Neural cell (in vitro differentiated cells): ENCODE measurements around the gene NGB. TPM values are rescaled to one million over a fixed set of nuclear protein-coding genes. Genes with fewer than 3 reads are reported as not detected.

Source experiments
- H2AFZ ChIP-seq: fragments of 200-600, 300-800 bp; sonication (generic), shearing (Covaris generic); 2 replicates; pipeline ENCODE4 v1.6.0; 2014; ENCODE audit warnings: low read depth, mild to moderate bottlenecking, antibody characterized with exemption, low read length, moderate library complexity
- H3F3A ChIP-seq: fragments of 200-600 bp; shearing (Covaris generic); 2 replicates; pipeline ENCODE4 v1.6.1; 2016; ENCODE audit warnings: mild to moderate bottlenecking, moderate library complexity, mixed read lengths, antibody characterized with exemption, low read length; ENCODE audit not compliant: insufficient read depth, poor library complexity, severe bottlenecking
- H3K27ac ChIP-seq: fragments of 200-600, 300-800 bp; sonication (generic), shearing (Covaris generic); 2 replicates; pipeline ENCODE4 v1.5.1; 2014; ENCODE audit warnings: mild to moderate bottlenecking, low read length, moderate library complexity
- H3K27me3 ChIP-seq: fragments of 300-800, 200-600 bp; sonication (generic), shearing (Covaris generic); 2 replicates; pipeline ENCODE4 v1.6.0; 2014; ENCODE audit warnings: mild to moderate bottlenecking, low read depth, low read length, moderate library complexity; ENCODE audit not compliant: insufficient read depth
- H3K36me3 ChIP-seq: fragments of 300-800, 200-600 bp; sonication (generic), shearing (Covaris generic); 2 replicates; pipeline ENCODE4 v1.5.1; 2014; ENCODE audit warnings: mild to moderate bottlenecking, antibody characterized with exemption, low read length, moderate library complexity; ENCODE audit not compliant: insufficient read depth
- H3K4me2 ChIP-seq: fragments of 300-800, 200-600 bp; sonication (generic), shearing (Covaris generic); 2 replicates; pipeline ENCODE4 v1.6.0; 2014; ENCODE audit warnings: mild to moderate bottlenecking, low read length
- H3K4me3 ChIP-seq: fragments of 300-800, 200-600 bp; sonication (generic), shearing (Covaris generic); 2 replicates; pipeline ENCODE4 v1.5.1; 2014; ENCODE audit warnings: mild to moderate bottlenecking, low read length, moderate library complexity
- H3K79me2 ChIP-seq: fragments of 200-600 bp; shearing (Covaris generic); replicated peaks from 2 replicates; pipeline ENCODE4 v1.6.0; 2014; ENCODE audit warnings: mild to moderate bottlenecking, low read length, moderate library complexity; ENCODE audit not compliant: insufficient read depth
- H3K9ac ChIP-seq: fragments of 300-800, 200-600 bp; sonication (generic), shearing (Covaris generic); 2 replicates; pipeline ENCODE4 v1.6.1; 2016; ENCODE audit warnings: mild to moderate bottlenecking, low read length, mixed read lengths
- H3K9me2 ChIP-seq: fragments of 200-600 bp; shearing (Covaris generic); 2 replicates; pipeline ENCODE4 v1.6.1; 2016; ENCODE audit warnings: mild to moderate bottlenecking, low read length, mixed read lengths; ENCODE audit not compliant: insufficient read depth
- H3K9me3 ChIP-seq: fragments of 200-600, 300-800 bp; sonication (generic), shearing (Covaris generic); 2 replicates; pipeline ENCODE4 v1.6.1; 2016; ENCODE audit warnings: mild to moderate bottlenecking, mixed run types, low read length, moderate library complexity, mixed read lengths
- H4K20me1 ChIP-seq: fragments of 200-600 bp; shearing (Covaris generic); 2 replicates; pipeline ENCODE4 v1.6.1; 2016; ENCODE audit warnings: mild to moderate bottlenecking, mixed run types; ENCODE audit not compliant: insufficient read depth
- CTCF ChIP-seq: fragments of 450-650 bp; IDR thresholded peaks from 2 replicates; pipeline ENCODE4 v1.5.1; 2014; ENCODE audit warnings: antibody characterized with exemption, mild to moderate bottlenecking, moderate library complexity; ENCODE audit not compliant: poor library complexity, severe bottlenecking
- EP300 ChIP-seq: fragments of 450-650 bp; conservative IDR thresholded peaks from 2 replicates; pipeline ENCODE4 v1.6.1; 2014; ENCODE audit warnings: antibody characterized with exemption, mild to moderate bottlenecking, moderate library complexity; ENCODE audit not compliant: poor library complexity, severe bottlenecking
- EZH2 ChIP-seq: fragments of 200-600, 300-800 bp; shearing (Covaris generic), sonication (generic); IDR thresholded peaks from 2 replicates; pipeline ENCODE4 v1.6.1; 2014; ENCODE audit warnings: antibody characterized with exemption, low read length, borderline replicate concordance, mild to moderate bottlenecking; ENCODE audit not compliant: insufficient read depth, poor library complexity, severe bottlenecking
- MXI1 ChIP-seq: fragments of 450-650 bp; conservative IDR thresholded peaks from 2 replicates; pipeline ENCODE4 v1.6.1; 2014; ENCODE audit warnings: antibody characterized with exemption, mild to moderate bottlenecking; ENCODE audit not compliant: poor library complexity, severe bottlenecking
- POLR2AphosphoS5 ChIP-seq: IDR thresholded peaks from 2 replicates; pipeline ENCODE4 v1.6.1; 2012
- RAD21 ChIP-seq: fragments of 450-650 bp; conservative IDR thresholded peaks from 2 replicates; pipeline ENCODE4 v1.6.1; 2014; ENCODE audit warnings: antibody characterized with exemption, mild to moderate bottlenecking, moderate library complexity
- SMC3 ChIP-seq: fragments of 450-650 bp; conservative IDR thresholded peaks from 2 replicates; pipeline ENCODE4 v1.6.1; 2014; ENCODE audit warnings: antibody characterized with exemption, mild to moderate bottlenecking, moderate library complexity; ENCODE audit not compliant: poor library complexity
- TAF1 ChIP-seq: IDR thresholded peaks from 2 replicates; pipeline ENCODE4 v1.6.1; 2012; ENCODE audit warnings: low read depth
- polyA plus RNA-seq: library from polyadenylated mRNA; depleted of rRNA; stranded (reverse); fragments of >200 nt; gene quantifications from 2 replicates; pipeline ENCODE4 v1.2.3, GENCODE V29; 2014
- TF ChIP-seq, protein P1 (sequence below): IDR thresholded peaks from 2 replicates; pipeline ENCODE4 v1.6.1; 2012; ENCODE audit warnings: borderline replicate concordance

NGB gene
- polyA plus RNA-seq, 1 donor from 2014 or later: 0.87 TPM

- Histone ChIP-seq H3K36me3 (no peaks in the 10 kb centered on the region), H3F3A (no peaks in the 10 kb centered on the region), H4K20me1 (no peaks in the 10 kb centered on the region)
Measured at GRCh38 chr14:77239412-77239811, 31.6 kb downstream of the NGB start.

GRCh38 chr14:77238996-77239395, 32.0 kb downstream of the NGB start:
- no peak for TF ChIP-seq EZH2
- TF ChIP-seq SMC3: no peak
- no peak for TF ChIP-seq POLR2AphosphoS5
- TF ChIP-seq, protein P1, sequence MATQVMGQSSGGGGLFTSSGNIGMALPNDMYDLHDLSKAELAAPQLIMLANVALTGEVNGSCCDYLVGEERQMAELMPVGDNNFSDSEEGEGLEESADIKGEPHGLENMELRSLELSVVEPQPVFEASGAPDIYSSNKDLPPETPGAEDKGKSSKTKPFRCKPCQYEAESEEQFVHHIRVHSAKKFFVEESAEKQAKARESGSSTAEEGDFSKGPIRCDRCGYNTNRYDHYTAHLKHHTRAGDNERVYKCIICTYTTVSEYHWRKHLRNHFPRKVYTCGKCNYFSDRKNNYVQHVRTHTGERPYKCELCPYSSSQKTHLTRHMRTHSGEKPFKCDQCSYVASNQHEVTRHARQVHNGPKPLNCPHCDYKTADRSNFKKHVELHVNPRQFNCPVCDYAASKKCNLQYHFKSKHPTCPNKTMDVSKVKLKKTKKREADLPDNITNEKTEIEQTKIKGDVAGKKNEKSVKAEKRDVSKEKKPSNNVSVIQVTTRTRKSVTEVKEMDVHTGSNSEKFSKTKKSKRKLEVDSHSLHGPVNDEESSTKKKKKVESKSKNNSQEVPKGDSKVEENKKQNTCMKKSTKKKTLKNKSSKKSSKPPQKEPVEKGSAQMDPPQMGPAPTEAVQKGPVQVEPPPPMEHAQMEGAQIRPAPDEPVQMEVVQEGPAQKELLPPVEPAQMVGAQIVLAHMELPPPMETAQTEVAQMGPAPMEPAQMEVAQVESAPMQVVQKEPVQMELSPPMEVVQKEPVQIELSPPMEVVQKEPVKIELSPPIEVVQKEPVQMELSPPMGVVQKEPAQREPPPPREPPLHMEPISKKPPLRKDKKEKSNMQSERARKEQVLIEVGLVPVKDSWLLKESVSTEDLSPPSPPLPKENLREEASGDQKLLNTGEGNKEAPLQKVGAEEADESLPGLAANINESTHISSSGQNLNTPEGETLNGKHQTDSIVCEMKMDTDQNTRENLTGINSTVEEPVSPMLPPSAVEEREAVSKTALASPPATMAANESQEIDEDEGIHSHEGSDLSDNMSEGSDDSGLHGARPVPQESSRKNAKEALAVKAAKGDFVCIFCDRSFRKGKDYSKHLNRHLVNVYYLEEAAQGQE: no peak
- Histone ChIP-seq H3F3A (no peaks in the 10 kb centered on the region), H3K36me3 (no peaks in the 10 kb centered on the region)

More at GRCh38 chr14:77239412-77239811, 31.6 kb downstream of the NGB start:
- Histone ChIP-seq H3K27ac (no peak overlapping the region), H3K4me2 (no peak overlapping the region), H3K27me3 (no peaks in the 10 kb centered on the region), H3K9ac (no peak overlapping the region), H3K9me2 (no peaks in the 10 kb centered on the region), H3K9me3 (no peaks in the 10 kb centered on the region), H2AFZ (no peak overlapping the region), H3K79me2 (no peaks in the 10 kb centered on the region), H3K4me3 (no peak overlapping the region)
- TF ChIP-seq EP300: no peak
- TF ChIP-seq EZH2: no peak
- TF ChIP-seq, protein P1: no peak
- TF ChIP-seq CTCF: no peak
- no peak for TF ChIP-seq TAF1
- no peak for TF ChIP-seq POLR2AphosphoS5
- no peak for TF ChIP-seq SMC3
- no peak for TF ChIP-seq RAD21
- no peak for TF ChIP-seq MXI1

More at GRCh38 chr14:77238996-77239395, 32.0 kb downstream of the NGB start:
- Histone ChIP-seq H3K4me3 (no peak overlapping the region), H3K4me2 (no peak overlapping the region), H3K9me3 (no peaks in the 10 kb centered on the region), H3K27ac (no peak overlapping the region), H3K27me3 (no peaks in the 10 kb centered on the region), H3K9me2 (no peaks in the 10 kb centered on the region), H2AFZ (no peak overlapping the region), H3K9ac (no peak overlapping the region), H3K79me2 (no peaks in the 10 kb centered on the region), H4K20me1 (no peaks in the 10 kb centered on the region)
